Fibroblast of mammary gland (primary cell): ENCODE data around the gene SH3PXD2B.

Experiments used
- DNase-seq: peaks from one replicate; pipeline ENCODE4 v3.0.0-alpha.2; 2010; ENCODE audit warnings: low read depth
- H3K4me3 ChIP-seq: 2 replicates; pipeline ENCODE4 v1.5.1; 2011; ENCODE audit warnings: low read depth, mild to moderate bottlenecking, low read length, moderate library complexity; ENCODE audit not compliant: control insufficient read depth
- TF ChIP-seq, protein P1 (sequence below): conservative IDR thresholded peaks from 2 replicates; pipeline ENCODE4 v1.5.1; 2011; ENCODE audit warnings: low read depth, low read length, inconsistent platforms; ENCODE audit not compliant: control insufficient read depth, insufficient read depth

SH3PXD2B gene

DNA sequence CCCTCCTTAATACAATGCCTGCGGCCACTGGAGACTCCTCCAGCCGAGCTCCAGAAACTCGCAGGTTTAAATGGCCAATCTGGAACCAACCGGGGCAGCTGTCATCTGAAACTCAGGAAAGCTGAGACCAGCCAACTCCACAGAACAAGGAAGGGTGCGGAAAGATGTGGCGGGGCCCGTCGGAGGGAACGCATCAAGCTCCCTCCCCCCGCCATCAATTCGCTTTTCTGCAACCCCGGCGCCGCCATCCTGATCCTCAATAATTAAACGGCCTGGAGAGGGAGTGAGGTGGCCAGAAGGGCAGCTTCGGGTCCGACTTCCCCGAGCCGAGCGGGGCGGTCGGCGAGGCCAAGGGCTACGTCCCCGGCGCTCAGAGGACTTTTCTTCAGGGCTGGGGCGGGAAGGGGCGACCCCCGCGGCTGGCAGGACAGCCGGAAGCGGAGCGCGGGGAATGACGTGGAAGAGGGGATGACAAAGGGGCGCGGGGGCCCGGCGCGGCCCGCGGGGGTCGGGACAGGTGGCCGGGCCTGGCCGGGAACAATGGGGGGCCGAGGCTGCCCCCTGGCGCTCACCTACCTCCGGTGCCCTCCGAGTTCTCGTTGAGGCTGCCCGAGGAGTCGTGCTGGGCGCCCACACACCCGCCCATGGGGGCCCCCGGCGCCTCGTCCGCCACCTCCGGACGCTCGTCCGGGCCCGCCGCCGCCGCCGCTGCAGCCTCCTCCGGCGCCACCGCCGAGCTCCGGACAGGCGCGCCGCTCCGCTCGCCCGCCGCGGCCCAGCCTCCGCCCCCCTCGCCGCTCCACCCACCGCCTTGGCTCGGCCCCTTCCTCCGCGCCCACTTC, 171.1 kb downstream of the SH3PXD2B start, which contains the start of gene UBTD2:
UBTD2 (minus strand) TSS at position 745 of the 842 bp plus-strand sequence; CDS start at position 646, 99 bp downstream.
- H3K4me3 ChIP-seq: peak within 1 kb of the TSS; percentile 72
- TF ChIP-seq, protein P1, sequence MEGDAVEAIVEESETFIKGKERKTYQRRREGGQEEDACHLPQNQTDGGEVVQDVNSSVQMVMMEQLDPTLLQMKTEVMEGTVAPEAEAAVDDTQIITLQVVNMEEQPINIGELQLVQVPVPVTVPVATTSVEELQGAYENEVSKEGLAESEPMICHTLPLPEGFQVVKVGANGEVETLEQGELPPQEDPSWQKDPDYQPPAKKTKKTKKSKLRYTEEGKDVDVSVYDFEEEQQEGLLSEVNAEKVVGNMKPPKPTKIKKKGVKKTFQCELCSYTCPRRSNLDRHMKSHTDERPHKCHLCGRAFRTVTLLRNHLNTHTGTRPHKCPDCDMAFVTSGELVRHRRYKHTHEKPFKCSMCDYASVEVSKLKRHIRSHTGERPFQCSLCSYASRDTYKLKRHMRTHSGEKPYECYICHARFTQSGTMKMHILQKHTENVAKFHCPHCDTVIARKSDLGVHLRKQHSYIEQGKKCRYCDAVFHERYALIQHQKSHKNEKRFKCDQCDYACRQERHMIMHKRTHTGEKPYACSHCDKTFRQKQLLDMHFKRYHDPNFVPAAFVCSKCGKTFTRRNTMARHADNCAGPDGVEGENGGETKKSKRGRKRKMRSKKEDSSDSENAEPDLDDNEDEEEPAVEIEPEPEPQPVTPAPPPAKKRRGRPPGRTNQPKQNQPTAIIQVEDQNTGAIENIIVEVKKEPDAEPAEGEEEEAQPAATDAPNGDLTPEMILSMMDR: no peak
- DNase-seq: peak; percentile 59

GRCh38 chr5:172282272-172283019, 171.9 kb downstream of the SH3PXD2B start:
- H3K4me3 ChIP-seq: peak overlapping the region; percentile 68
- TF ChIP-seq, protein P1: no peak
- DNase-seq: peak; percentile 24

DNA sequence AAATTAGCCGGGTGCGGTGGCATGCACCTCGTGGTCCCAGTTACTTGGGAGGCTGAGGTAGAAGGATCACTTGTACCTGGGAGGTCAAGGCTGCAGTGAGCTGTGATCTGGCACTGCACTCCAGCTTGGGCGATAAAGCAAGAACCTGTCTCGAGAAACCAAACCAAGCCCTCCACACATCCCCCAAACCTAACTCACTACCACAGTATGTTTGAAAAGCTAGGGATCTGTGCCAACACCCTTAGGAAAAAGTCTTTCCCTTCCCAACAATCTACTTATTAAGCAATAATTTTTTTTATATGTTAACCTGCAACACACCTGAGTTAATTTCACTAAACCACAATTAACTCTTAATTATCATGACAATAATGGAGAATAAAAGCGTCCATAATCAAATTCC, 173.0 kb downstream of the SH3PXD2B start:
- DNase-seq: no peak
- H3K4me3 ChIP-seq: peak overlapping the region; percentile 68
- TF ChIP-seq, protein P1: no peak

DNA sequence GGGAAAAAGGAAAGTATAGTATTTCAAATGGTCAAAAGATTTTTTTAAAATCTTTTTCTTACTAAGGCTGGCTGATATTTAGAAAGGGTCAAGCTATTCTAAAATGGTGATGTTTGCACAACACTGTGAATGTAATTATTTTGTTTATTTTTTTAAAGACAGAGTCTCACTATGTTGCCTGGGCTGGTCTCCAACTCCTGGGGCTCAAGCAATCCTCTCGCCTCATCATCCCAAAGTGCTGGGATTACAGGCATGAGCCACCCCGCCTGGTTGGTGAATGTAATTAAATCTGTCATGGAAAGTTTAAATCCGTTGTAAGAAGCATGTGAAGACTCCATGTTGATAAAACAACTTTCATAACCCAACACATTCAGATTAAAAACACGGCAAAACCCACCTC, 173.4 kb downstream of the SH3PXD2B start:
- H3K4me3 ChIP-seq: peak overlapping the region; percentile 68
- TF ChIP-seq, protein P1: no peak
- DNase-seq: peak; percentile 69

GRCh38 chr5:172280317-172280716, 174.0 kb downstream of the SH3PXD2B start:
- no peak overlapping the region for H3K4me3 ChIP-seq
- TF ChIP-seq, protein P1: no peak
- no peak for DNase-seq

DNA sequence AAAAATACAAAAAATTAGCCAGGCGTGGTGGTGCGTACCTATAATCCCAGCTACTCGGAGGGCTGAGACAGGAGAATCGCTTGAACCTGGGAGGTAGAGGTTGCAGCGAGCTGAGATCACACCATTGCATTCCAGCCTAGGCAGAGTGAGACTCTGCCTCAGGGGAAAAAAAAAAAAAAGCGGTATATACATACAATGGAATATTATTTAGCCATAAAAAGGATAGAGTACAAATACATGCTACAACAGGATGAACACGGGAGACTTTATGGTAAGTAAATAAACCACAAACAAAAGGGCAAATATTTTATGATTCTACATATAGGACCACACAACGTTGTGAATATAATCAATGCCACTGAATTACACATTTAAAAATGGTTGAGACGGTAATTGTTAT, 176.0 kb downstream of the SH3PXD2B start:
- TF ChIP-seq, protein P1: no peak
- no peak for DNase-seq
- H3K4me3 ChIP-seq: no peak overlapping the region
